ENCODE results near the gene LDLRAD3.

DNA sequence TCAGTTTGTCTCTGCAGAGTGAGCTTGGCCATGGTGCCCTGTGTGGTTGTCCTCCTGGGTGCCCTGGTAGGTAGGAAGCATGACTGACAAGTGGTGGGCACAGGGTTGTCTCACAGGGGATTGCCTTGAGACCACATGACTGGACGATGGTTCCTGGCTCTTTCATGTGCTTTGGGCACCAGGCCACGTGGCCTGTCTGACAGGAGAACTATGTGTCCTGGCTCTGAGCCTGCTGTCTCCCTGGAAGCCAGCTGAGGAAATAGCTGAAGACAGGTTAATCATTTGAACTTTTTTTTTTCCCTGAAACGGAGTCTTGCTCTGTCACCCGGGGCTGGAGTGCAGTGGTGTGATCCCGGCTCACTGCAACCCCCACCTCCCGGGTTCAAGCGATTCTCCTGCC, 93.2 kb downstream of the LDLRAD3 start:
- TF ChIP-seq POLR2A (IDR thresholded peaks at IDR 0.05): no peak
- TF ChIP-seq, protein P1, sequence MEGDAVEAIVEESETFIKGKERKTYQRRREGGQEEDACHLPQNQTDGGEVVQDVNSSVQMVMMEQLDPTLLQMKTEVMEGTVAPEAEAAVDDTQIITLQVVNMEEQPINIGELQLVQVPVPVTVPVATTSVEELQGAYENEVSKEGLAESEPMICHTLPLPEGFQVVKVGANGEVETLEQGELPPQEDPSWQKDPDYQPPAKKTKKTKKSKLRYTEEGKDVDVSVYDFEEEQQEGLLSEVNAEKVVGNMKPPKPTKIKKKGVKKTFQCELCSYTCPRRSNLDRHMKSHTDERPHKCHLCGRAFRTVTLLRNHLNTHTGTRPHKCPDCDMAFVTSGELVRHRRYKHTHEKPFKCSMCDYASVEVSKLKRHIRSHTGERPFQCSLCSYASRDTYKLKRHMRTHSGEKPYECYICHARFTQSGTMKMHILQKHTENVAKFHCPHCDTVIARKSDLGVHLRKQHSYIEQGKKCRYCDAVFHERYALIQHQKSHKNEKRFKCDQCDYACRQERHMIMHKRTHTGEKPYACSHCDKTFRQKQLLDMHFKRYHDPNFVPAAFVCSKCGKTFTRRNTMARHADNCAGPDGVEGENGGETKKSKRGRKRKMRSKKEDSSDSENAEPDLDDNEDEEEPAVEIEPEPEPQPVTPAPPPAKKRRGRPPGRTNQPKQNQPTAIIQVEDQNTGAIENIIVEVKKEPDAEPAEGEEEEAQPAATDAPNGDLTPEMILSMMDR (IDR thresholded peaks at IDR 0.05 in 8 of 11, conservative IDR thresholded peaks at IDR 0.05 in 3 of 11): no peak

Data from spleen (tissue), 7 donors.